GM23248 (cell line): ENCODE data around the gene KIF27.

Experiments used
- EZH2 ChIP-seq: fragments of 200-600 bp; sonication (generic); IDR thresholded peaks from 2 replicates; pipeline ENCODE4 v1.6.1; 2018; ENCODE audit warnings: antibody characterized with exemption, mild to moderate bottlenecking; ENCODE audit not compliant: insufficient read depth, poor library complexity, severe bottlenecking
- EZH2phosphoT487 ChIP-seq: fragments of 200-600 bp; sonication (generic); IDR thresholded peaks from 2 replicates; pipeline ENCODE4 v1.6.1; 2018; ENCODE audit warnings: antibody characterized with exemption, moderate library complexity, mild to moderate bottlenecking, low read depth; ENCODE audit not compliant: insufficient read depth

GRCh38 chr9:83927591-83927990 lies 6.4 kb upstream of the KIF27 start:
- TF ChIP-seq EZH2phosphoT487 (no peak), EZH2 (no peak)
